ENCODE data around the gene DCTN2.
A peak's percentile ranks its signal among the peaks of the same experiment; 100 is the strongest.
"Not testable (repeated sequence)": the region's sequence is repeated elsewhere in the genome, so short reads cannot be mapped to it uniquely, and the experiment has no call there.

Gene DCTN2

DNA sequence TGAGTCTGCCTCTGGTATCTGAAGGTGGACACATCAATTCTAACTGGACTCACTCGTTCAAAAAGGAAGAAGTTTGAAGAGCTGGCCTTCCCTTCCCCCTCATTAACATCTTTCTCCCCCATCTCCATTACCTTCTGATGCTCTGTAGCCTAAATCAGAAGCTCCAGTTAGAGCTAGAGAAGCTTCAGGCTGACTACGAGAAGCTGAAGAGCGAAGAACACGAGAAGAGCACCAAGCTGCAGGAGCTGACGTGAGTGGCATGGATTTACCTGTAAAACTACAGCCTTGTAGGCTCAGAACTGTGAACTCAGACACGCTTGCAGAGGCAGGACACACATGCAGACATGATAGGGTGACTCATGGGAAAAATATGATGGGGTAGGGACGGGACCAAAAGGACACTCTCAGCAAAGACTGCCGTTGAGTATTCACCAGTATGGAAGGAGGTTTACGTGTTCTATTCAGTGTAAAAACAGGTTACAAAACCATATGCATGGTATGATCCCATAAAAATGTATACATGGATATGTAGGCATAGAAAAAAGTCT lies 29.7 kb upstream of the DCTN2 start:
- no peak for DNase-seq

GRCh38 chr12:57575771-57576612 lies 29.0 kb upstream of the DCTN2 start:
- no peak for DNase-seq

GRCh38 chr12:57574795-57575194 lies 27.8 kb upstream of the DCTN2 start:
- DNase-seq: no peak

DNA sequence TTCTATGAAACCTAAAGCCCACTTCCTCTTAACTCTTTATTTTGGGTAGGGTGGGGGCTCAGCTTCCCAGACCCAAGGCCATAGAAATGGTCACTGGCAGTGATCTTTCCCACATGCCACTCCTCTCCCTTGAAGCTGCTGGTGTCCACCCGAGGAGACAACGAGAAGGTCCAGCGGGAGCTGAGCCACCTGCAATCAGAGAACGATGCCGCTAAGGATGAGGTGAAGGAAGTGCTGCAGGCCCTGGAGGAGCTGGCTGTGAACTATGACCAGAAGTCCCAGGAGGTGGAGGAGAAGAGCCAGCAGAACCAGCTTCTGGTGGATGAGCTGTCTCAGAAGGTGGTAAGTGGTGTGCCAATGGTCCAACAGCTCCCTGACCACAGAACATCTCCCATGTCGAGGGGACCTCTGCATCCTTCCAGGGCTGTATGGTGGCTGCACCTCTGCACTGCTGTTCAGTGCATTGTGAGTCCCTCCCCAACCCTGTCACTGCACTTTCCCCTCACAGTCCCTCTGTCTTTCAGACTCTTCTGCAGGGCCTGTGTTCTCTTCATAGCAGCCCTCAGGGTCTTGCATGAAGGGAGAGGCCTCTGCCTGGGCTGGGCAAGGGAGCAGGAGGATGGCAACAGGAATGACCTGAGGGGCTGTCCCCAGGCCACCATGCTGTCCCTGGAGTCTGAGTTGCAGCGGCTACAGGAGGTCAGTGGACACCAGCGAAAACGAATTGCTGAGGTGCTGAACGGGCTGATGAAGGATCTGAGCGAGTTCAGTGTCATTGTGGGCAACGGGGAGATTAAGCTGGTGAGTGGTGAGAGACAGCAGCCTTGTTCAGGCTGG lies 25.2 kb upstream of the DCTN2 start:
- no peak for DNase-seq

DNA sequence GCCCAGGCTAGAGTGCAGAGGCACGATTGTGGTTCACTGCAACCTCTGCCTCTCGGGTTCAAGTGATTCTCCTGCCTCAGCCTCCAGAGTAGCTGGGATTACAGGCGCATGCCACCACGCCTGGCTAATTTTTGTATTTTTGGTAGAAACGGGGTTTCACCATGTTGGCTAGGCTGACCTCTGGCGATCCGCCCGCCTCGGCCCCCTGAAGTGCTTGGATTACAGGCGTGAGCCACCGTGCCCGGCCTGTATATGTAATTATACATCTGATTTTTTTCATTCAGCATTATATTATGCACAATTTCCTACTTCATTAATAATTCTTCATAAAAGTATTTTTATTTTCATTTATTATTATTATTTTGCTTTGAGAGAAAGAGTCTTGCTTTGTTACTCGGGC lies 23.4 kb upstream of the DCTN2 start:
- DNase-seq: not testable (repeated sequence)

GRCh38 chr12:57569858-57570257 lies 22.9 kb upstream of the DCTN2 start:
- DNase-seq: no peak

GRCh38 chr12:57568838-57569237 lies 21.8 kb upstream of the DCTN2 start:
- DNase-seq: no peak

- no peak for DNase-seq
These were observed 17.3 kb upstream of the DCTN2 start for GRCh38 chr12:57564178-57564740.

- no peak for DNase-seq
These were observed 16.4 kb upstream of the DCTN2 start for GRCh38 chr12:57563358-57563757.

DNA sequence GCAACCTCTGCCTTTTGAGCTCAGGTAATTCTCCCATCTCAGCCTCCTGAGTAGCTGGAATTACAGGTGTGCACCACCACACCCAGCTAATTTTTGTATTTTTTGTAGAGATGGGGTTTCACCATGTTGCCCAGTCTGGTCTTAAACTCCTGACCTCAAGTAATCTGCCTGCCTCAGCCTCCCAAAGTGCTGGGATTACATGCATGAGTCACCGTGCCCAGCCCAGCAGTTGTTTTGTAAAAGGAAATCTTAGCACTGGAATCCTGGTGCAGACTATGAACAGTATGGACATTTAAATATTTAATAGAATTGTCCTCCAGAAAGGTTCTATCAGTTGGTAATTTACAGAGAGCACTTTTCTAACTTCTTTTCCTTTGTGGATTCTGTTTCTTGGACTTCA lies 14.1 kb upstream of the DCTN2 start:
- DNase-seq: not testable (repeated sequence)

GRCh38 chr12:57560516-57560915 lies 13.5 kb upstream of the DCTN2 start:
- no peak for DNase-seq

- no peak for DNase-seq
These were observed 11.9 kb upstream of the DCTN2 start for GRCh38 chr12:57558864-57559263.

GRCh38 chr12:57554897-57555296 lies 7.9 kb upstream of the DCTN2 start:
- no peak for DNase-seq

DNA sequence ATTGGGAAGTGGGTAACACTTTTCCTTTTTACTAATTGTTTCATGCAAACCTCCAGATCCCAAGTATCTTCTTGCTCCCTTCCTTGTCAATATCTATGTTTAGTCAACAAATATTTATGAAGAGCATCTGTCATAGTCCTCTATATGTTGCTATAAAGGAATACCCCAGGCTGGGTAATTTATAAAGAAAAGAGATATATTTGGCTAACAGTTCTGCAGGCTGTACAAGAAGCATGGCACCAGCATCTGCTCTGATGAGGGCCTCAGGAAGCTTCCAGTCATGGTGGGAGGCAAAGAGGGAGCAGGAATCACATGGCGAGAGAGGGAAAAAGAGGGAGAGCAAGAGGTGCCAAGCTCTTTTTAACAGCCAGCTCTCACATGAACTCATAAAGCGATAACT lies 7.5 kb upstream of the DCTN2 start:
- no peak for DNase-seq

DNA sequence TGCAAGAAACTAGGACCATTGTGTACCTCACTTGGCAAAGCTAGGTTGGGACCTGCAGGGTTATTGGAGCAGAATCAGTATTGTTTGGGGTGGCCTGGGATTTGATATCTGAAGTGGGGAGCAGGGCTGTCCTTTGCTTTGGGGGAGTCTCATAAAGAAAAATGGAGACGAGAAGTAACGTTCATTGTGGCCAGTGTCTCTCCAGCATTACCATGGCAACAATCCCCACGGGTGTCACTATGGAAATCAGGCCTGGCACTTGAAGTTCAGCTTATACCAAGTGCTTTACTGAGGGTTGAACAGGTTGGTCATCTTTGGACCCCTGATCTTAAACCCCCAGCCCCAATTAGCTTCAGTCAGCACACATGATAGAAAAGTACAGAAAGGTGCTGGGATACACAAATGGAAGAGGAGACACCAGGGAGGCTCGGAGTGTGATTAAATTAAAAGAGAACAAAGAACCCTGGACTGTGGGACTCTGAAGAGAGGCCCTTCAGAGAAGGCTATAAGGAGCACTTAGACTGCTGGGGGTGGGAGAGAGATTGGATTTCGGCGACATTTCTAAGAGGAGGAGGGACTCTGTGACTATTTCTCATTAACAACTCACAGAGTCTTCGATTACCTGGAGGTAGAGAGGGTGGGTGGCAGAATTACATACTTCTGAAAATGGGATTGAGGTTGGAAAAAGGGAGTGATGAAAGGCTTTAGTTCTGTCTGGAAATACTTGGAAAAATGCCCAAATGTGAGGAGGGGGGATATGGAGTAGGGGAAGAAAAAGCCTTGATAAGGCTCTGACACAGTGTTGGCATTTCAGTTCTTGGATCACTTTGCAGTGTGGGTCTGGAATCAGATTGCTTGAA lies 6.6 kb upstream of the DCTN2 start:
- DNase-seq: no peak

DNA sequence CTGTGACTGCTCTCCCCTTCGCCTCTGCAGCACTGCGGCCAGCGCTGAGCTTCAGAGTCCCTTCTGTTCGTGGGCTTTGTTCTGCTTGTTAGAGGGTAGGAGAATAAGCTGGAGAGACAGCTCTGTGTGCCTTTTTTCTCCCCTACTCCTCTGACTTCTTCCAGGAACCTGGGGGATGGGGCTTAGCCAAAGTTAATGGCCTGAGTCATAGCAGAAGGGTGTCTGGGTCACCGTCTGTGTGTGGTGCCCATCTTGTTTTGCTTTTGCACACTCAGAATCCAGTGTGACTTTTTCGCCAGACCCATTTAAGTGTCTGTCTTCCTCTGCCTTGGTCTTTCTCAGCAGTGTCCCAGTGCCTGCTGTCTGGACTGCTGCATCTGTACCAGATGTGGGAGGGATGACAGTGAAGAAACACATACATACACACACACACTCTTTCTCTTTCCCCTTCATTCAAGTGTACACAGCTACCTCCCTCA lies 5.9 kb upstream of the DCTN2 start:
- peak; percentile 56 for DNase-seq

DNA sequence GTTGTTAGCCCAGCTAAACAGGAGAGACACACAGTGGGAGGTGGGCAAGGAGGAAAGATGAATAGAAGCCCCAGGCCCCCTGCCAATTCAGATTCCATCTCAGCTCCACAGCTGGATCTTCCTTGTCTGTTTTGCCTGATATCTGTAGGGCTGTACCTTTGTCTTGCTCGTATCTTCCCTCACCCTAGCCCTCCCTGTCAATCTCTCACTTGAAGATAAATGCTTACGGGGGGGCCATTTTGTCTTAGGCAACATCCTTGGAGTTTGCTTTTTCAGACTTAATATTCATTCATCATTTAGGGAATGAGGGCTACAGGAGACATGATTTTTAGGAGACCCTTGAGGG lies 5.3 kb upstream of the DCTN2 start:
- DNase-seq: no peak

DNA sequence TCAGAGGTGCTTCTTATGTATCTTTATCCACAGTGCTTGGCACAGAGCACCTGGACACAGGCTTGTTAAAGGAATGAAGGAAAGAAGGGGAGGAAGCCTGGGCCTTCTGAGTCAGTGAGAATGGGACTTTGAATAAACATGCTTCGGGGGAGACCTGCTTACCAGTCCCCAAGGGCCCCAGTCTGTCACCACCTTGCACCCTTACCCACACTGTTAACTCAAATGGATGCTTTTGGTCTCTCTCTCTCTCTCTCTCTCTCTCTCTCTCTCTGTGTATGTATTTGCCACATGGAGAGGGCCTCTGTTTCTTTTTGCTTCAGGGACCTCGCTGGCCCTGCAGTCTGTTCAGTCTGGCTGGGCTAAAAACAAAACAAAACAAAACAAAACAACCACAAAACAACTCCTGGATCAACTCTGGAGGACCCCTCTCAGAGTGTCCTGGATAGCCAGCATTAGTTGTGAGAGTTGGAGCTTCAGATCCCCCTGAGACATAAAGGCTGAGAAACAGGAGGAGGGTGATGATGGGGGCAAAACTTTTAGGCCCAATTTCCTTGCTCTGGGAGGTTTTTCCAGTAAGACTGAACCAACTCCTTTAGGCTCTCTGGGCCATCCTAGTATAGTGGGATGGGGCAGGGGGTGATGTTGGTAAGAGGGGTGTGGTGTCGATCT lies 4.8 kb upstream of the DCTN2 start:
- no peak for DNase-seq

GRCh38 chr12:57550641-57551549 lies 3.9 kb upstream of the DCTN2 start:
- no peak for DNase-seq

- no peak for DNase-seq
These were observed 3.1 kb upstream of the DCTN2 start, which contains the start of gene KIF5A for GRCh38 chr12:57549909-57550640. Gene KIF5A (plus strand): TSS chr12:57550044. CDS start chr12:57550272, 228 bp downstream.

Data from fibroblast of upper back skin (primary cell).